HL-60 (cell line): ENCODE data around the gene ESPL1.

Source experiments
- DNase-seq, 2 experiments: peaks; one replicate each; pipeline ENCODE4 v3.0.0-alpha.2; 2010 to 2020; ENCODE audit warnings: low read depth in 1 of 2, low spot score in 1 of 2
- H3K27ac ChIP-seq: fragments of 250-450 bp; sonication (Bioruptor Pico); replicated peaks from 2 replicates; pipeline ENCODE4 v1.5.1; 2020; ENCODE audit warnings: mild to moderate bottlenecking, moderate library complexity
- H3K27me3 ChIP-seq: fragments of 250-450 bp; sonication (Bioruptor Pico); 2 replicates; pipeline ENCODE4 v1.5.1; 2021; ENCODE audit warnings: mild to moderate bottlenecking, moderate library complexity; ENCODE audit not compliant: insufficient read depth, poor library complexity, severe bottlenecking
- H3K4me3 ChIP-seq: replicated peaks from 2 replicates; pipeline ENCODE4 v1.5.1; 2011; ENCODE audit warnings: mild to moderate bottlenecking, control low read depth, low read length; ENCODE audit not compliant: insufficient read depth
- CTCF ChIP-seq: IDR thresholded peaks from one replicate; pipeline ENCODE4 v1.5.1; 2011; ENCODE audit warnings: low read length, control low read depth, inconsistent platforms; ENCODE audit not compliant: insufficient read depth
- GABPA ChIP-seq: IDR thresholded peaks from 2 replicates; pipeline ENCODE4 v1.6.1; 2012; ENCODE audit warnings: low read depth
- POLR2AphosphoS5 ChIP-seq: IDR thresholded peaks from 2 replicates; pipeline ENCODE4 v1.6.1; 2012; ENCODE audit warnings: low read depth
- REST ChIP-seq: IDR thresholded peaks from 2 replicates; pipeline ENCODE4 v1.6.1; 2012; ENCODE audit warnings: low read depth; ENCODE audit not compliant: insufficient replicate concordance
- SPI1 ChIP-seq: IDR thresholded peaks from 2 replicates; pipeline ENCODE4 v1.6.1; 2012; ENCODE audit warnings: low read depth, mild to moderate bottlenecking, borderline replicate concordance

ESPL1 gene

GRCh38 chr12:53338017-53338416, 69.9 kb downstream of the ESPL1 start:
- TF ChIP-seq POLR2AphosphoS5: no peak
- TF ChIP-seq REST: no peak
- TF ChIP-seq CTCF: no peak
- no peak for TF ChIP-seq SPI1
- TF ChIP-seq GABPA: no peak
- Histone ChIP-seq H3K27me3 (peaks cover 15% of the 10 kb centered on the region), H3K4me3 (no peak overlapping the region), H3K27ac (no peak overlapping the region)
- no peak for DNase-seq

- DNase-seq: no peak
- no peak for TF ChIP-seq SPI1
- TF ChIP-seq GABPA: no peak
- no peak for TF ChIP-seq POLR2AphosphoS5
- TF ChIP-seq REST: no peak
- no peak for TF ChIP-seq CTCF
- Histone ChIP-seq H3K4me3 (no peak overlapping the region), H3K27me3 (peaks cover 15% of the 10 kb centered on the region), H3K27ac (no peak overlapping the region)
Observed at GRCh38 chr12:53338916-53339315, 70.8 kb downstream of the ESPL1 start.

DNA sequence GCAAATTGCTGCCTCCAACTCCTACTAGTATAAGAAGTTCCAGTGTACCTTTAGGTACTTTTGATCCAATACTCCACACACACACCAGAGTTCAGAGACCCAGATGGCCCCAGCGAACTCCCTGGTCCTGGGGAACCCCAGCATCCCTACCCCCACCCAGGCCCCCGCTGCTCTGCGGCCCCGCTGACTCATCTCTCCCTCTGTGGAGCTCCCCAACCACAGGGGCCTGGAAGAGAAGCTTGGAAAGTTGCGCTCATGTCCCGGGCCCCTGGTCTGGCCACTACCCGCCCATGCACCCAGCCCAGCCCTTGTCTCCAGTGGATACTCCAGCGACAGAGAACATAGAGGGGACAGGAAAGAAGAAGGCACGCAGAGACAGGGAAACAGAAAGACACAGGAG, 72.3 kb downstream of the ESPL1 start:
- DNase-seq: no peak
- no peak overlapping the region for H3K27ac ChIP-seq
- H3K27me3 ChIP-seq: peaks cover 15% of the 10 kb centered on the region
- no peak for TF ChIP-seq GABPA
- no peak for TF ChIP-seq SPI1
- no peak for TF ChIP-seq POLR2AphosphoS5
- TF ChIP-seq CTCF: no peak
- TF ChIP-seq REST: no peak
- H3K4me3 ChIP-seq: no peak overlapping the region
